ENCODE measurements around the gene MAP3K4. TPM values are rescaled to one million over a fixed set of nuclear protein-coding genes. Genes with fewer than 3 reads are reported as not detected.

MAP3K4 gene
- total RNA-seq, 1 experiment from 2014 or later: 37.1 TPM

DNA sequence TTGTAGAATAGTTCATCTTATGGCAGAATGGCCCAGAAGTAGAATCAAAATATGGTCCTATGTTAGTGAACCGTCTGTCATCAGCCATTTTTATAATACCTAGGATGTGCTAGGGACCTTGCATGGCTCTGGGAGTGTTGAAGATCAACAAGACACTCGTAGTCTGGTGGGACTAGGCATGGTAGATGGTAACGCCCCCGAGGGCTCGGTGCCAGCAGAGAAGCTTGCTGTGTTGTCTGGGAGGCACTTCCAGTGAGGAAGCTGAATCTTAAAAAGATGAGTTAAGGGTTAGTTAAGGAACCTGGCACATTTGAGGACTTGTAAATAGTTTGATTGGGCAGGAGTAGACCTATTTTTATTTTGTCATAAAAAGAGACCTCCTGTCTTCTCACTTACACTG lies 82.4 kb downstream of the MAP3K4 start:
- no TSS peak for BruUV-seq (replicated peaks)
- Histone ChIP-seq H3K4me1 (ENCODE audit: insufficient read depth, low read length, poor library complexity, severe bottlenecking) (peaks cover 7% of the 10 kb centered on the region), H3K9me3 (ENCODE audit: low read depth, low read length, poor library complexity, severe bottlenecking) (no peaks in the 10 kb centered on the region), H3K36me3 (ENCODE audit: insufficient read depth, low read length, poor library complexity, severe bottlenecking) (no peaks in the 10 kb centered on the region), H3K27ac (ENCODE audit: low read depth, low read length, poor library complexity, severe bottlenecking) (no peak overlapping the region), H3K4me3 (ENCODE audit: low read depth, low read length, poor library complexity, severe bottlenecking) (no peak overlapping the region), H3K27me3 (replicated peaks; ENCODE audit: insufficient read depth, low read depth, low read length, poor library complexity) (no peaks in the 10 kb centered on the region)
- intact Hi-C loops (cut with micrococcal nuclease; ENCODE audit: unreplicated experiment): no loop called here
- ChIA-PET CTCF (no interaction called here), POLR2A (ENCODE audit: low non-redundant PET) (no interaction called here)
- TF ChIP-seq, protein P1, sequence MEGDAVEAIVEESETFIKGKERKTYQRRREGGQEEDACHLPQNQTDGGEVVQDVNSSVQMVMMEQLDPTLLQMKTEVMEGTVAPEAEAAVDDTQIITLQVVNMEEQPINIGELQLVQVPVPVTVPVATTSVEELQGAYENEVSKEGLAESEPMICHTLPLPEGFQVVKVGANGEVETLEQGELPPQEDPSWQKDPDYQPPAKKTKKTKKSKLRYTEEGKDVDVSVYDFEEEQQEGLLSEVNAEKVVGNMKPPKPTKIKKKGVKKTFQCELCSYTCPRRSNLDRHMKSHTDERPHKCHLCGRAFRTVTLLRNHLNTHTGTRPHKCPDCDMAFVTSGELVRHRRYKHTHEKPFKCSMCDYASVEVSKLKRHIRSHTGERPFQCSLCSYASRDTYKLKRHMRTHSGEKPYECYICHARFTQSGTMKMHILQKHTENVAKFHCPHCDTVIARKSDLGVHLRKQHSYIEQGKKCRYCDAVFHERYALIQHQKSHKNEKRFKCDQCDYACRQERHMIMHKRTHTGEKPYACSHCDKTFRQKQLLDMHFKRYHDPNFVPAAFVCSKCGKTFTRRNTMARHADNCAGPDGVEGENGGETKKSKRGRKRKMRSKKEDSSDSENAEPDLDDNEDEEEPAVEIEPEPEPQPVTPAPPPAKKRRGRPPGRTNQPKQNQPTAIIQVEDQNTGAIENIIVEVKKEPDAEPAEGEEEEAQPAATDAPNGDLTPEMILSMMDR (conservative IDR thresholded peaks at IDR 0.05; ENCODE audit: low read depth, low read length): no peak
- TF ChIP-seq EZH2 (IDR thresholded peaks at IDR 0.05; ENCODE audit: borderline replicate concordance, low read depth, low read length, poor library complexity, severe bottlenecking): no peak
- DNase-seq (ENCODE audit: low spot score): peak; percentile 57

DNA sequence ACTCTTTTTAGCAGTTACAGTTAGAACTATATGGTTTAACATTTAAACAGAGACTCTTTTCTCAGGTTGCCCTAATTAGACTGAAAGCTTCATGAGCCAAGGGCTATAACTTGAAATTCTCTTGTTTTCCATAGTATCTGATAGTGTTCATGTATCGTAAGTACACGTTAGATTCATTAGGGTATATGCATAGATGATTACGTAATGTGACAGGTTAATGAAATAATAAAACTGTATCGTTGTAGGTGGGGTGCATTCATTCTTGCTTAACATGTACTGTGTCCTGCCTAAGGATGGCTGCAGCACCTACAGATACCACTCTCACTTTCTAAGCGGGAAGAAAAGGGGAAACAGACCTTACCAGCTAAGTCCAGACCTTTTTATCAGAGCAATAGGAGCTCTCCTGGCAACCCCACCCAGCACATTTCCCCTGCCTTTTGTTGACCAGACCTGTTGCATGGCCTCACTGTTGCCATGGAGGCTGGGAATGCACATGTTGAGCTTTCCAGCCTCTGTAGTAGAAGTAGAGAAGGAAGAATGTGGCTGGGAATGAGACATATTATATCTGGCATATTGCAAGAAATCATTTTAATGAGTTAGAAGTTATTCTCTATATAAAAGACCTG lies 83.0 kb downstream of the MAP3K4 start:
- no peak for DNase-seq (ENCODE audit: low spot score)
- no peak for TF ChIP-seq EZH2 (IDR thresholded peaks at IDR 0.05; ENCODE audit: borderline replicate concordance, low read depth, low read length, poor library complexity, severe bottlenecking)
- TF ChIP-seq, protein P1 (conservative IDR thresholded peaks at IDR 0.05; ENCODE audit: low read depth, low read length): no peak
- Histone ChIP-seq H3K27ac (ENCODE audit: low read depth, low read length, poor library complexity, severe bottlenecking) (no peak overlapping the region), H3K4me1 (ENCODE audit: insufficient read depth, low read length, poor library complexity, severe bottlenecking) (peaks cover 7% of the 10 kb centered on the region), H3K4me3 (ENCODE audit: low read depth, low read length, poor library complexity, severe bottlenecking) (no peak overlapping the region), H3K27me3 (replicated peaks; ENCODE audit: insufficient read depth, low read depth, low read length, poor library complexity) (no peaks in the 10 kb centered on the region), H3K36me3 (ENCODE audit: insufficient read depth, low read length, poor library complexity, severe bottlenecking) (no peaks in the 10 kb centered on the region), H3K9me3 (ENCODE audit: low read depth, low read length, poor library complexity, severe bottlenecking) (no peaks in the 10 kb centered on the region)
- BruUV-seq (replicated peaks): no TSS peak
- POLR2A ChIA-PET (ENCODE audit: low non-redundant PET): no interaction called here
- intact Hi-C loops (cut with micrococcal nuclease; ENCODE audit: unreplicated experiment): no loop called here
- CTCF ChIA-PET: no interaction called here

DNA sequence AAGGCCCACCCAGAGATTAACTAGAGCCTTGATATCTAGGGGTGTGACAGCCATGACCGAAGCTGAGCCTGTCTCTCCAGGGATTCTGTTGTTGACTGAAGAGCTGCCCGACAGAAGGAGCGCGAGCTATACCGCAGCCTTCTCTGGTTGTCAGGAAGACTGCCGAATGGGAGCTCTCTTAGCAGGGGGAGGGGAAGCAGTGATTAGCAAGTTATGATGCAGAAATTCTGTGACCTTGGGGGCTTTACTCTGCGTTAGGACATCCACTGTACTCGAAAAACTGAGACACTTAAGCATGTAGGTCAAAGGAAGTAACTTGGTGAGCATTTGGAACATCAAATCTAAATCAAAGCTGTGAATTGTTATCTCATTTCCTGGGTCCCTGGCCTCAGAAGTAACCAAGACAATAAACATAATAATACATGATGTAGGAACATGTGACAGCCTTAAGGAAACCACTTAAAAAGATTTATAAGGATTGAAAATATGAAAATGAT lies 84.7 kb downstream of the MAP3K4 start:
- Histone ChIP-seq H3K27ac (ENCODE audit: low read depth, low read length, poor library complexity, severe bottlenecking) (no peak overlapping the region), H3K36me3 (ENCODE audit: insufficient read depth, low read length, poor library complexity, severe bottlenecking) (no peaks in the 10 kb centered on the region), H3K4me1 (ENCODE audit: insufficient read depth, low read length, poor library complexity, severe bottlenecking) (peaks cover 7% of the 10 kb centered on the region), H3K9me3 (ENCODE audit: low read depth, low read length, poor library complexity, severe bottlenecking) (no peaks in the 10 kb centered on the region), H3K27me3 (replicated peaks; ENCODE audit: insufficient read depth, low read depth, low read length, poor library complexity) (no peaks in the 10 kb centered on the region), H3K4me3 (ENCODE audit: low read depth, low read length, poor library complexity, severe bottlenecking) (no peak overlapping the region)
- DNase-seq (ENCODE audit: low spot score): no peak
- BruUV-seq (replicated peaks): no TSS peak
- POLR2A ChIA-PET (ENCODE audit: low non-redundant PET): no interaction called here
- TF ChIP-seq, protein P1 (conservative IDR thresholded peaks at IDR 0.05; ENCODE audit: low read depth, low read length): no peak
- TF ChIP-seq EZH2 (IDR thresholded peaks at IDR 0.05; ENCODE audit: borderline replicate concordance, low read depth, low read length, poor library complexity, severe bottlenecking): no peak
- CTCF ChIA-PET: no interaction called here
- intact Hi-C loops (cut with micrococcal nuclease; ENCODE audit: unreplicated experiment): no loop called here

All from A673 (cell line).